GM12878 (cell line): ENCODE data around the gene PCCA.

Source experiments
- CREB1 ChIP-seq: IDR thresholded peaks from 2 replicates; pipeline ENCODE4 v1.6.1; 2012; ENCODE audit warnings: low read depth, mild to moderate bottlenecking, inconsistent platforms
- HDGF ChIP-seq: fragments of 450-650 bp; IDR thresholded peaks from 2 replicates; pipeline ENCODE4 v1.6.1; 2016; ENCODE audit warnings: antibody characterized with exemption
- JUND ChIP-seq: IDR thresholded peaks from 2 replicates; pipeline ENCODE4 v1.6.1; 2012; ENCODE audit warnings: low read depth, mild to moderate bottlenecking, low read length, improper control_type of control experiment, moderate library complexity
- POLR2A ChIP-seq: IDR thresholded peaks from 2 replicates; pipeline ENCODE4 v1.6.1; 2011; ENCODE audit warnings: low read depth, mild to moderate bottlenecking, low read length
- POLR2AphosphoS5 ChIP-seq: IDR thresholded peaks from 2 replicates; pipeline ENCODE4 v1.6.1; 2011; ENCODE audit warnings: mild to moderate bottlenecking, low read length, inconsistent platforms
- RAD21 ChIP-seq: IDR thresholded peaks from 2 replicates; pipeline ENCODE4 v1.6.1; 2011; ENCODE audit warnings: mild to moderate bottlenecking, low read depth, low read length, moderate library complexity; ENCODE audit not compliant: insufficient read depth
- RAD51 ChIP-seq: fragments of 450-650 bp; IDR thresholded peaks from 2 replicates; pipeline ENCODE4 v1.6.1; 2016; ENCODE audit warnings: moderate library complexity, mild to moderate bottlenecking, inconsistent platforms
- TF ChIP-seq, protein P1 (sequence below): fragments of 450-650 bp; IDR thresholded peaks from 2 replicates; pipeline ENCODE4 v1.6.1; 2016; ENCODE audit warnings: mild to moderate bottlenecking, moderate library complexity, borderline replicate concordance
- TF ChIP-seq, protein P2 (sequence below): fragments of 450-650 bp; IDR thresholded peaks from 2 replicates; pipeline ENCODE4 v1.6.1; 2014; ENCODE audit warnings: mild to moderate bottlenecking

DNA sequence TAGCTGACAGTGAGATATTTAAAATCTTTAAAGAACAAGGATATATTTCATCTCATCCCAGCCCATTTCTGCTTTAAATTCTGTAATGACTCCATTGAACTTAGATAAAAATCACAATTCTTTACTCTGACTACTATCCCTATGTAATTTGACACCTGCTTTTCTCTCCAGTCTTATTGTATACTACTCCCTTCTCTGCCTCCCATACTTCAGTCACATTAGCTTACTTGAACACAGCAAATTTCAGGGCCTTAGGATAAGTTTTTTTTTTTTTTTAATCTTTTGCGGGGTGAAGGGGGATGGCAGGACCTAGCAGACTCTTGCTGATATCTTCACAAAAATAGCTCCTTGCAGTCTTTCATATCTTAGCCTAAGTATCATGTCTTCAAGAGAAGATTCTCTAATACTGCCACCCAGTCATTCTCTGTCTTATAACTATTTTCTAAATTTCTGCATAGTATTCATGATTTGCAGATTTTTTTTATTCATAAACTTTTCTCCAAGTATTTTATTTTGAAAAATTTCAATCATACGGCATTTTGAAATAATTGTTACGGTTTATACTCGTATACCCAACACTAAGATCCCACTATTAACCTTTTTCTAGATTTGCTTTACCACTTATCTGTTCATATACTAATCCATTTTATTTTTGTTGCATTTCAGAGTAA, 151.4 kb downstream of the PCCA start:
- TF ChIP-seq, protein P1, sequence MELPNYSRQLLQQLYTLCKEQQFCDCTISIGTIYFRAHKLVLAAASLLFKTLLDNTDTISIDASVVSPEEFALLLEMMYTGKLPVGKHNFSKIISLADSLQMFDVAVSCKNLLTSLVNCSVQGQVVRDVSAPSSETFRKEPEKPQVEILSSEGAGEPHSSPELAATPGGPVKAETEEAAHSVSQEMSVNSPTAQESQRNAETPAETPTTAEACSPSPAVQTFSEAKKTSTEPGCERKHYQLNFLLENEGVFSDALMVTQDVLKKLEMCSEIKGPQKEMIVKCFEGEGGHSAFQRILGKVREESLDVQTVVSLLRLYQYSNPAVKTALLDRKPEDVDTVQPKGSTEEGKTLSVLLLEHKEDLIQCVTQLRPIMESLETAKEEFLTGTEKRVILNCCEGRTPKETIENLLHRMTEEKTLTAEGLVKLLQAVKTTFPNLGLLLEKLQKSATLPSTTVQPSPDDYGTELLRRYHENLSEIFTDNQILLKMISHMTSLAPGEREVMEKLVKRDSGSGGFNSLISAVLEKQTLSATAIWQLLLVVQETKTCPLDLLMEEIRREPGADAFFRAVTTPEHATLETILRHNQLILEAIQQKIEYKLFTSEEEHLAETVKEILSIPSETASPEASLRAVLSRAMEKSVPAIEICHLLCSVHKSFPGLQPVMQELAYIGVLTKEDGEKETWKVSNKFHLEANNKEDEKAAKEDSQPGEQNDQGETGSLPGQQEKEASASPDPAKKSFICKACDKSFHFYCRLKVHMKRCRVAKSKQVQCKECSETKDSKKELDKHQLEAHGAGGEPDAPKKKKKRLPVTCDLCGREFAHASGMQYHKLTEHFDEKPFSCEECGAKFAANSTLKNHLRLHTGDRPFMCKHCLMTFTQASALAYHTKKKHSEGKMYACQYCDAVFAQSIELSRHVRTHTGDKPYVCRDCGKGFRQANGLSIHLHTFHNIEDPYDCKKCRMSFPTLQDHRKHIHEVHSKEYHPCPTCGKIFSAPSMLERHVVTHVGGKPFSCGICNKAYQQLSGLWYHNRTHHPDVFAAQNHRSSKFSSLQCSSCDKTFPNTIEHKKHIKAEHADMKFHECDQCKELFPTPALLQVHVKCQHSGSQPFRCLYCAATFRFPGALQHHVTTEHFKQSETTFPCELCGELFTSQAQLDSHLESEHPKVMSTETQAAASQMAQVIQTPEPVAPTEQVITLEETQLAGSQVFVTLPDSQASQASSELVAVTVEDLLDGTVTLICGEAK, result no peak
- TF ChIP-seq RAD51, result no peak
- TF ChIP-seq JUND, result no peak
- TF ChIP-seq, protein P2, sequence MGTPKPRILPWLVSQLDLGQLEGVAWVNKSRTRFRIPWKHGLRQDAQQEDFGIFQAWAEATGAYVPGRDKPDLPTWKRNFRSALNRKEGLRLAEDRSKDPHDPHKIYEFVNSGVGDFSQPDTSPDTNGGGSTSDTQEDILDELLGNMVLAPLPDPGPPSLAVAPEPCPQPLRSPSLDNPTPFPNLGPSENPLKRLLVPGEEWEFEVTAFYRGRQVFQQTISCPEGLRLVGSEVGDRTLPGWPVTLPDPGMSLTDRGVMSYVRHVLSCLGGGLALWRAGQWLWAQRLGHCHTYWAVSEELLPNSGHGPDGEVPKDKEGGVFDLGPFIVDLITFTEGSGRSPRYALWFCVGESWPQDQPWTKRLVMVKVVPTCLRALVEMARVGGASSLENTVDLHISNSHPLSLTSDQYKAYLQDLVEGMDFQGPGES, result no peak
- TF ChIP-seq RAD21, result no peak
- no peak for TF ChIP-seq POLR2AphosphoS5
- no peak for TF ChIP-seq HDGF
- TF ChIP-seq POLR2A, result no peak
- no peak for TF ChIP-seq CREB1
